NCI-H510A treated with DMSO at 0.1 percent for 48 hours (cell line): ENCODE results near the gene WNK2.
"Not testable (repeated sequence)": the region's sequence is repeated elsewhere in the genome, so short reads cannot be mapped to it uniquely, and the experiment has no call there.

ENCODE experiments used
- DNase-seq: peaks from one replicate; lab custom pipeline; 2025; lab: John Stamatoyannopoulos, UW

Gene WNK2

DNA sequence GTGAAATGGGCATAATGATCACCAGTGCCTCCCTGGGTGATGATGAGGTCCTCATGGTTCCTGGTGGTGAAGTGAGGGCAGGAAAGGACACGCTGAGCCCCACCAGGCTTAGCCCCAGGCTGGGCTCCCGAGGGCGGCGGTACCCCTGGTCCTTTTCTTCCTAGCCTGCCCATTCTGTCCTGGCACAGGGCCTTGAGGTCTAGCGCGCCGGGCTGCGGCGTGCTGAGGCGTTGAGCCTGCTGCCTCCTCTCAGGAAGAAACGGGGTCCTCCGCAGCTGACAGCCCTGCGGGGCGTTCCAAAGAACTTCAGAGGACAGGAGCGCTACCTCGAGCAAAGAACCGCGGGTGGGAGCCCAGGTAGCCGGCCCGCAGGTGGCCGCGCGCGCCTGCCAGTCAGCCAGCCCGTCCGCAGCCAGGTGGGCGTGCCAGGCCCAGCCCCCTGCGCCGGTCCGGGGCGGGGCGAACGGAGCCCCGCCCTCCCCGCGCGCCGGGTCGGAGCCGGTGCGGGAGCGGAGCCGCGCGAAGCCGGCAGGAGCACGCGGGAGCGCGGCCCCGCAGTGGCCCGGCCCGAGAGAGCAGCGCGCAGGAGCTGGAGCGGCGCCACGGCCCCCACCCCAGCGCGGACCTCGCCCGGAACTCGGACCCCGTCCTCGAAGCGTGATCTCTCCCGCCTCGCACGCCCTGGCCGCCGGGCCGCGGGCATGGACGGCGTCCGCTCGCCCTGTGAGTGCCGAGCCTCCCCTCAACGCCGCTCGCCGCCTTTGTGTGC, at the start of gene WNK2:
TSS of gene WNK2 (plus strand) at position 477 of the 769 bp plus-strand sequence. CDS start 791 bp downstream, outside the sequence.
- no peak for DNase-seq

GRCh38 chr9:93134740-93135444, 49.0 kb upstream of the WNK2 start:
- DNase-seq, result no peak

DNA sequence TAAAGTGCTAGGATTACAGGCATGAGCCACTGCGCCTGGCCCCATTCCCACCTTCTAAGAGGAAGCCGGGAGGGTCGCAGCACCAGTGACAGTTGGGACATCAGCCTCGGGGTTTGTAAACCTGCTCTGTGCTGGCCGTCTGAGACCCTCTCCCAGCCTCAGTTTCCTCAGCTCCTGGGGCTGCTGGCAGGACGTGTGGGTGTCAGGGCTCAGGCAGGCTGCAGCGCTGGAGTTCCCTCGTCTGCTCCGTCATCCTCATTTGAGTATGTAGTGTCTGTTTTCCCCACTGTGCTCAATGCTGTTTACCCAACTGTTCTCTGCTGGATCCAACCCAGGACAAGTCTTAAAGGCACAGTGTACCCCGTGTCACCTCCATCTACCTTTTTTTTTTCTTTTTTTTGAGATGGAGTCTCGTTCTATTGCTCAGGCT, 47.9 kb upstream of the WNK2 start:
- DNase-seq, result peak; percentile 11

GRCh38 chr9:93137362-93137761, 46.6 kb upstream of the WNK2 start:
- no peak for DNase-seq

- DNase-seq, result no peak
These were observed 45.7 kb upstream of the WNK2 start for GRCh38 chr9:93138171-93138764.

DNA sequence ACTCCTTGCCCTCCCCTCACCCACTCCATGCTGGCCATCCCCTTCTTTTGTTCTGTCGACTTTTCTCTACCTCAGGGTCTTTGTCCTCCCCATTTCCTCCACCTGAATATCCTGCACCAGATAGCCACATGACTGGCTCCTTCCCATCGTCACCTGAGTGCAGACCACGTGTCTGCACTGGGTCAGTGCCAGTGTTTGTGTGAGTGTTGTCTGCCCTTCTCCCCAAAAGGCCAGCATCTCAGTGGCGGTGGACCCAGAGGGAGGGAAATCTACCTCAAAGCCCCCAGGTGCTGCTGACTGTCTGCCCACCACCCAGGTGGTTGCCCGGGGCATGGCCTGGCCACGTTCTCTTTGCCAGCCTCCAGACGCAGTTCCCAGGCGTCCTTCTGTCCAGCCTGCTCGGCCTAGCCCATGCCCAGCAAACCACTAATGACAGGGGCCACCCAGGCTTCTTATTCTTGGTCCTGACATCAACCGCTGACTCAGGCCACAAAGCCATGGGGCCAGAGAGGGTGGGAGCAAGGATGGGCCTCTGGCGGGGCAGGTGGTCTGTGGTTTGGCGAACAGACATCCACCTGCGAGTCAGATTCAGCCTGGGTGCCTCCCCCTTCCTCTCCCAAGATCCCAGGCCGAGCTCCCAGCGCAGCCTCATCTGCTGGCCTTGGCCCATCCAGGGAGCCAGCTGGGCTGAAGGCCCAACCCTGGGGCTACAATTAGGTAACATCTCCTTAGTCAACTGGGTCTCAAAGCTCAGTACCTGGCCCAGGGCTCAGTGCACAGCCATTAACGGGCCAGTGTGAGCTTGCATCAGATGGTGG, 44.4 kb upstream of the WNK2 start:
- no peak for DNase-seq

- DNase-seq, result no peak
These were observed 42.0 kb upstream of the WNK2 start for GRCh38 chr9:93141771-93142483.

DNA sequence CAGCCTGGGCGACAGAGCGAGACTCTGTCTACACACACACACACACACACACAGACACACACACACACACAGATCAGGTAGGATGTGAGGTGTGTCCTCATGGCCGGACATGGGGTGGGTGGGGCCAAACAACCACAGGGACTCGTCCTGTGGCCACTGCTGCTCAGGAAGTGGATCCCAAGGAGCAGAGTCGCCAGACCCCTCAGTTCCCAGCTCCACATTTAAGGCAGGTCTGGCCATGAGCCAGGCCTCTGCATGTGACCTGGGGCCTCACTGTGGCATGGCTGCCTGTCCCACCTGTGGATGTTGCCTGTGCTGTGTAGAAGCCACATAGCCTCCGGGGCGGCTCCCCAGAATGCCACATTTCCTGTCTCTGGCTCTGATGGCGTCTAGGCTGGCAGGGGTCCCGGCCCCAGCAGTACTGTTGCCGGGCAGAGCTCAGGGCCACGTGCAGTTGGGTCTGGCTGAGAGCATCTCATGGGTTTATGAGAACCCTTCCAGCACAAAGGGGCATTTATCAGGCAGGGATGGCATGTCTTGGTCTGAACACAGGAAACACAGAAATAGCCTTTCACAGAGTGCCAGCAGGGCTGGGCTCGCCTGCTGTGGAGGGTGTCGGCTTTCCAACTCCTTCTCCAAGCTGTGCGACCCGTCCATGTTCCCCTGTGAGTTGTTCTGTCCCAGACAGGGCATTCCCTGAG, 40.0 kb upstream of the WNK2 start:
- DNase-seq, result peak; percentile 2

GRCh38 chr9:93146696-93147095, 37.2 kb upstream of the WNK2 start:
- not testable (repeated sequence) for DNase-seq

- DNase-seq, result no peak
These were observed 36.3 kb upstream of the WNK2 start for GRCh38 chr9:93147632-93148031.

- no peak for DNase-seq
These were observed 35.2 kb upstream of the WNK2 start for GRCh38 chr9:93148721-93149120.

- DNase-seq, result no peak
These were observed 34.6 kb upstream of the WNK2 start for GRCh38 chr9:93149361-93149760.

DNA sequence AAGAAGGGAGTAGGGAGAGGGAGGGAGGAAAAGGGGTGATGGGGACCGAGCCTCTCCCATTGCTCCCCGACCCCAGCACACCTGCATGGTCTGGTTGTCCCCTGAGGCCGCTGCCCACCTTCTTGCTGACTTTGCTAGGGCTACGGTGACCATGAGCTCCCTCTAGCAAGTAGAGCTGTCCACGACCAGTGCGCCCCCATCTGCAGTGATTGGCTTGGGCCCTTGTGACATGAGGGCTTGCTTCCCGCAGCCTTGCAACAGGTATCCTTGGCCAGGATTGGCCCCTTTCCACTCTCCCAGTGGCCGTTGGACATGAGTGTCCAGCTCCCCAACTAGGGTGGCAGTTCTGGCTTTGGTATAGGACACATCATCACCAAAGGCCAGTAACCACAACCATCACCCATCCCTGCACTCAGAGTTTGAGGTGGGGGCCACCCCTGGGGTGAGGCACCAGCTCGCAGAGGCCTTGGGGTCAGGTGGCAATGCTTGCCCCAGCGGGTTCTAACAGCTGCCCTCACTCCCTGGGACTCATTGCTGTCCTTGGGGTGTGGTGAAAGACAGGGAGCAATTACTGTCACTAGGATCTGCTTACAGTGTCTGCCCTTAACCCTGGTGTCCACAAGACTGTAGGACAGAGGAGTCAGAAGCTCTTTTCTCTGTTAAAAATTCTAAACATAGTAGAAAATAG, 32.7 kb upstream of the WNK2 start:
- no peak for DNase-seq

GRCh38 chr9:93154293-93154903, 29.5 kb upstream of the WNK2 start:
- peak; percentile 11 for DNase-seq

- no peak for DNase-seq
These were observed 28.0 kb upstream of the WNK2 start for GRCh38 chr9:93155716-93156474.

- no peak for DNase-seq
These were observed 27.4 kb upstream of the WNK2 start for GRCh38 chr9:93156475-93157008.

DNA sequence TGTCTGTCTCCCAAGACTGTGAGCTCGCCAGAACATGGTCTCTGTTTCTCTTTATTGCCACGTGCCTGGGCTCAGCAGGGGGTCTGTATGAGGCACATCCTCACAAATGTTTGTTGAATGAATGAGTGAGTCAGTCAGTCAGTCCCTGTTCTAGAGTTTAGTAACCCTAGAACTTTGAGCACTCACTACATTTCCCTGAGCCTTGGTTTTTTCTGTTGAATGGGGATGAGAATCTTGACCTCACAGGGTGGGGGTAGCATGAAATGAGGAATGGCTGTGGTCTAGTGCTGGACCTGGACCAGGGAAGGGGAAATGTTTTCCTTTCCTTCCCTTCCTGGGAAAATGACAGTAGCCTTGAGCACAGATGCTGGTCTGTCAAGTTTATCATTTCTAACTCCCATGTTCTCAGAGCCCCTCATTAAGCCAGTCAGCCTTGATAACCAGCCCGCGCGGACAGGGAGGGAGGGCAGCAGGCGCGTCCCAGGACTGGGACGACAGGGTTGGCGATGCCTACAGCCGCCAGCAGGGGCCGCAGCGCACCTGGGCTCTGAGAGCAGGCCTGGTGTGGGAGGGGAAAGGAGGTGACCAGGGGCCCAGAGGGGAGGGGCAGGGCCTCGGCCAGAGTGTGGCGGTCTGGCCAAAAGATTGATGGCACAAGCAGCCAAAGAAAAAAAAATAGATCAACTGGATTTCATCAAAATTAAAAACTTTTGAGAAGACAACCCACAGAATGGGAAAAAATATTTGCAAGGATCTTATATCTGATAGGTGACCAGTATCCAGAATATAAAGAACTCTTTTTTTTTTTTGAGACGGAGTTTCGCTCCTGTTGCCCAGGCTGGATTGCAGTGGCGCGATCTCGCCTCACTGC, 24.1 kb upstream of the WNK2 start:
- DNase-seq, result peak; percentile 86
